Activated gamma-delta T cell (primary cell): Measurements from ENCODE around the gene ABCD4.

ENCODE experiments used
- DNase-seq: peaks from one replicate; lab custom pipeline; 2025; lab: John Stamatoyannopoulos, UW

ABCD4 gene

DNA sequence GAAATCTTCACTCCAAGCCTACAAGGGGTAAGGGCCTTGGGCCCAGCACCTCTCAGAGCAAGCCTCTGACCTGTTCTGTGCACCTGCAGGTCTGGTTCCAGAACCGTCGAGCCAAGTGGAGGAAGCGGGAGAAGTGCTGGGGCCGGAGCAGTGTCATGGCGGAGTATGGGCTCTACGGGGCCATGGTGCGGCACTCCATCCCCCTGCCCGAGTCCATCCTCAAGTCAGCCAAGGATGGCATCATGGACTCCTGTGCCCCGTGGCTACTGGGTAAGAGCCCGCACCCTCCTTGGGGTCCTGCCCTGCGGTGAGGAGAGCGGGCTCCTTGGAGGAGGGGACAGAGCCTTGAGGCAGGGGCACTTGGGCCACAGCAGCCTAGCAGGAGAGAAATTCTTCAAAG lies 43.2 kb downstream of the ABCD4 start:
- no peak for DNase-seq

DNA sequence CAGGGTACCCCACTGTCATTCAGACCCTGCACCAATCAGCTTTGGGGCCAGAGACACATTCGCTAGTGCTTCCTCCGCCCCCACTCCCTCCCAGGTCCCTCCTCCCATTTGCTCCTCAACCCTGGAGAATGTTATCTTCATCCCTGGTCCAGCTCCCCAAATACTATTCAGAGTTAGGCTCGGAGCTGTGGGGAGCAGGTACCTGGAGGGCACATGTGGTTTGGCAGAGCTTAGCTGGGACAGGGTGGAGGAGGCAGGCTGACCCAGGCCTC lies 44.0 kb downstream of the ABCD4 start:
- DNase-seq: no peak

DNA sequence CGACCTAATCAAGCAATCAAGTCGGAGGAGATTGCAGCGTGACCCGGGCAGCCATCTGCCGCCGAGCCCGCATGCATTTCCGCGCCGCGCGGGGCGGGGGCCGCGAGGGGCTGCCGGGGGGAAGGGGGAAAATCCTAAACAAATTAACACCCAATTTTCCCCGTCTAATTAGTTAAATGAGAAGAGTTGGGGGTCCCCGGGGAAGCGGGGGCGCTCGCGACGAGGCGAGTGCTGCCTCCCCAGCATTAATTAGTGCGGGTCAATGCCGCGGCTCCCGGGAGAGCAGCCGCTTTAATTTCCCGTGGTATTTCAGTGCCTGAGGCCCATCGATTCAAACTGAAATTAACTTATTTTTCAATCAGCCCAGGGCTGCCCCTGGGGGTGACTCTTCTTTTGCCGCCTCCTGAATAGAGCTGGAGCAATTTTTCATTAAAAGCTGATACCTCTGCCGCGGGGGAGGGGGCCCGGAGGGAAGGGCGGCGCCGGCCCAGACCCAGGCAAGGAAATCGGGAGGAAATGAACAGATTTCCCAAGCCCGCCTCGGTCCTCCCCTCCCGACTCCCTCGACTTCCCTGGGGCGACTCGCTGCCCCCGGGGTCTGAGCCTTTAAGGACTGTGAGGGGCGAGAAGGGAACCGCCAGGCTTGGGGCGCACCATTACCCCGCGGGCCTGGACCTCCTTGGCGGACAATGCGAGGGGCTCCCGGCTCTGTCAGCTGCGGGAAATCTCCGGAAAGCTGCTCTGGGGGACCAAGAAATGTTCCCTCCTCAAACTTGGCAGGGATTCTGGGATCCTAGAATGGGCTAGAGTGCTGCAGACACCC lies 44.6 kb downstream of the ABCD4 start:
- DNase-seq: no peak

DNA sequence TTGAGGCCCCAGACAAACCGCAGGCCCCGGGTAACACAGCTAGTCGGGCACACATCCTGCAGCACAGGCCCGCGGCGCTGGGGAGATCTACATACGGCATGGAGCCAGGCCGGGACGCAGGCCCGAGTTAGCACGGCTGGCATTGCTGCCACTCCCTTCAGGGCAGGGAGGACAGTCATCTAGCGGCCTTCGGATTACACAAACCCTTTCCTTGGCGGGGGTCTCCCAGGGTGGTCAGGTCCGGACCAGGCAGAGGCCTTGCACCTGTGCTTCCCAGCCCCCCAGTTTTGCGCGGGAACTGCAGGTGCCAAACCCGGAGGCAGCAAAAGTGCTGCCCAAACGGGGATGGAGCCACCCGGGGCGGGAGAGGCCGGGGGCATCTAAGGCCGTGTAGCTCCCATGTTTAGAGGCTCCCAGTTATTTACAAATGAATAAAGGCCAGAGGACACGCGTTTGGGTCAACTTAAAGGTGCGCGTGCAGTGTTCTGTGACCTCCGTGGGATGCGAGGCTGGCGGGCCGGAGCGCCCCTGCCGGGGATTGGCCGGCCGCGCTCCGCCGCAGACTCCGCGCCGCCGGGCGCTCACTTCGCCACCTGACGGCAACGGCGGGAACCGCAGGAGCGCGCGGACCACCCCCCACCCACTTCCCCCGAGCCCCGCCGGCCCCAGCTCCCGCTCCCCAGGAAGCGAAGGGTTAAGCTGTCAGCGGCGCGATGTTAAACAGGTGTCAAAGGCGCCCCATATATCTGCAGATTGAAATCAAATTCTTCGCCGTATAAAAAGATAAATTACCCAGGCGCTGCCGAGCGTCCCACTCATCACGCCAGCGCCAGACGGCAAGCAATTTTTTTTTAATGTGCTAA lies 45.4 kb downstream of the ABCD4 start:
- DNase-seq: peak; percentile 29

DNA sequence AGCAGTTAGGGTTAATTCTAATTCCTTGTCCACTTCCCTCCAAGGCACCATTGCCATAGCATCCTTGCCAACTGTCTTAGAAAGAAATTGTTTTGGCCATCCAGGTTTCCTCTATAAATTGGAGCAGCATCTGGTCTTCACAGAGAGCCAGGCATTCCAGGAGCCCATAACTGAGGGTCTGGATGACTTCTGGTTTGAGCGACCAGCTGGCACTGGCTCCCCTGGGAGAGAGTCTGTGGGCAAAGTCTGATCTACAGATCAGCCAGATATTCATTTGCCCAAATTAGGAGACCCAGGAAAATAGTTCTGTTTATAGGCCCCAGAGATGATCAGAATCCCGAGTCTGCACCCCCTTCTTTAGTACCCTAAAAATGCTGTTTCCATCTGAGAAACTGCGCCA lies 47.5 kb downstream of the ABCD4 start:
- no peak for DNase-seq

DNA sequence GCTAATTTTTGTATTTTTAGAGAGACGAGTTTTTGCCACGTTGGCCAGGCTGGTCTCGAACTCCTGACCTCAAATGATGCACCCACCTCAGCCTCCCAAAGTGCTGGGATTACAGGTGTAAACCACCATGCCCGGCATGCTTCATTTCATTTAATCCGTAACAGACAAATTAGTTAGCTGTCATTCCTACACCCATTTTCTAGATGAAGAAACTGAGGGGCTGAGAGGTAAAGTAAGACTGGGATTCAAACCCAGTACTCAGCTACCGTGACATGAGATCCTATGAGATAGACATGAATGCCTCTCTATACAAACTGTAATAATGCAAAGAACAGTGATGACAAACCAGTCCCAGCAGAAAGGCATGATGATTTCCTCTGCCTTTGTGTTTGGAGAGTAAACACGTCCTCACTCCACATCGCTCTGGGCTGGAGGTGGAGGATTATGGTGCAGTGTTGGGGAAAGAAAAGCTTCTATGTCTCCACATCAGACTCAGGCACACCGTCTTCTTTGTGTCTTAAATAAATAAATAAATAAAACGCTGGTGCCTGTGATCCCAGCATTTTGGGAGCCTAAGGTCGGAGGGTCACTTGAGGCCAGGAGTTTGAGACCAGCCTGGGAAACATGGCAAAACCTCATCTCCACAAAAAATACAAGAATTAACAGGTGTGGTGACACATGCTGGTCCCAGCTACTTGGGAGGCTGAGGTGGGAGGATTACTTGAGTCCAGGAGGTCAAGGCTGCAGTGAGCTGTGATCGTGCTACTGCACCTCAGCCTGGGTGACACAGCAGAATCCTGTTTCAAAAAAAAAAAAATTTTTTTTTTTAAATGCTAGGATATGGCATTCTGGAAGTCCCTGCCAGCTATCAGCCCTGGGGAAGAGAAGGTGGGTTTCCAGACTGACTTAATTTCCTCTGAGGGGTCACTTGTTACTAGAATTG lies 53.0 kb downstream of the ABCD4 start:
- DNase-seq: no peak

DNA sequence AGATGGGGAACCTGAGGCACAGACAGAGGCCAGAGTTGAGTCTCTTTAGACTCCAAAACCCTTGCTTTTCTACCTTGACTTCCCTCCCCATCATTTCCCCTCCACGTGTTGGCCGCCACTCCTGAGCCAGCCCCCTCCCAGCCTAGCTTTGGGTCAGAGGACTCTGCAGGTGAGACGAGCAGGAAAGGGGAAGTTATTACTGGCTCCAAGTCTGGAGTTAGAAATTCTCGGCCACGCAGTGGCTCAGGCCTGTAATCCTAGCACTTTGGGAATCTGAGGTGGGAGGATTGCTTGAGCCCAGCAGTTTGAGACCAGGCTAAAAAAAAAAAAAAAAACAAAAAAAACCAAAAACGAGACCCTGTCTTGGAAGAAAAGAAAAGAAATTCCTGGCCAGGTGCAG lies 54.7 kb downstream of the ABCD4 start:
- DNase-seq: no peak

DNA sequence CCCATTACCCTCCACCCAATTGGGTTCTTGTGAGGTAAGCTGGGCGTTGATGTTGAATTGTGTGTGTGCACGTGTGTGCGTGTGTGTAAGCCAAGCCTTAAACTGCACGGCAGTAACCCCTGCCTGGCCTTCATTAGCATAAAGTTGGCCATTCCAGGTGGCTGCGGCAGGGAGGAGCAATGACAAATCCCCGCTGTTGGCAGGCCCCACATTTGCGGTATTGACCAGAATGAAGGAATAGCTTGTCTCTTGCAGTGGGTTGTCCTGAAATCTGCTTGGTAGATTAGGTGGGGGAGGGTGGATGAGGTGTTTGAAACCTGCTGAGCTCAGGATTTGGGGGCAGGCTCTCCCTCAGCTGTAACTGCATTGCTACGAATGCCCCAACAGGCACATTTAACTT lies 56.2 kb downstream of the ABCD4 start:
- DNase-seq: no peak

DNA sequence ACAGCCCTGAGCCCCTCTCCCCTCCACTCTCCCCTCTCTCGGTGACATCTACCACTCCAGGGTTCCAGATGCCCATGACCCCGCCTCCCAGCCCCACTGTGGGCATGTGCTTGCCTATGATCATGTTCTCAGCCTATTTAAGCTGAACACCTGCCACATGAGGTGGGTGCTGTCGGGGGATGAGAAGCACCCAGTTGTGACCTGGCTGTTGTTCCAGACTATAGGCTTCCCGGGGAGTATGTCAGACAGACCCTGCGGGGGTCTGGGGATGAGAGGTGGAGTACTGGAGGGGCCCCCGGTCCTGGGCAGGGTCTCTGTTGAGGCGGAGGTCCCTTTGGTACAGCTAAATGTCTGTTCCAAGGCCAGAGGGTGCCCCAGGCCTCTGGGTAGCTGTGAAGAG lies 57.4 kb downstream of the ABCD4 start:
- DNase-seq: no peak

DNA sequence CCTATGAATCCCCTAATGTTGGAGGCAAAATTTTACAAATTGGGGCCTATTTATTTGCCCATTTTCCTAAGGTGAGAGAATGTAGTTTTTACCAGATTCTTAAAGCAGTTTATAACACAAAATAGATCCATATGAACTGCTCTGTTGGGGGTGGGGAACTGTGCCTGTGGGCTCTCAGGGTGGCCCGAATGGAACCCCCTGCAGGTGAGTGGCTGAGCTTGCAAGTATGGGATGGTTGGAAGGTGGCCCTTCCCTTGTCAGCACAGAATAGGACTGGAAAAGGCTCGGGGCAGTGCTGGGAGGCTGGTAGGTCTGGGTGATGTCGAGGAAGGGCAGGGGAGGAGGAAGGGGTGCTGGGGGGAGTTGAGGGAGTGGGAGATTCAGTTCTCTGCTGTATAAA lies 58.6 kb downstream of the ABCD4 start:
- no peak for DNase-seq

DNA sequence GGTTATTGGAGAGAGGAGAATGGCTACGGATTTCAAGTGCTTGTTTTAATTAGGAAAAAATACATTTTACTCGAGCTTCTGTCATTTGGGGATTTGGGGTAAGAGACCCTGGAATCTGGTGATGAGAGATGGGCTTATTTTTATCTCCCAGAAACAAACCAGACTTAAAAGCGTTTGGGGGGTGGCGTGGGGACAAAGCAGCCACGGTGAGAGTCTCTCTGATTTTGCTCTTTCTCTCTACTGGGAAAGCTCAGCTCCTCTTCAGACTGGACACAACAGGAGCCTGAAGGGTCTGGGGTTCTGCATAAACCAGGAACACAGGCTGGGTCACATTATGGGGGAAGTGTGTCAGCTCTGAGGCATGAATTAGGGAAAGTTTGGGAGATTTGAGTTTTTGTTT lies 59.7 kb downstream of the ABCD4 start:
- DNase-seq: no peak

DNA sequence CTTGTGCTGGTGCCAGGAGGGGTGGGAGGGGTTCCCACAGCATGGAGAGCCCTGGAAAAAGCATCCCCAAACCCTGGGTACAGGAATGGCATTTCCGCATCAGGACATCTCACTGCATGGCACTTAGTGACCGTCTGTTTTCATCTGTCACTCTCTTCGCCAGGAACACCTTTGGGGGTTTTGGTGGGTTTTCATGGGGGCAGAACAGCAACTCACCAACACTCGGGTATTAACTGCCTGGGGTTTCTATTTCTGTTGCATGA lies 60.0 kb downstream of the ABCD4 start:
- DNase-seq: no peak

DNA sequence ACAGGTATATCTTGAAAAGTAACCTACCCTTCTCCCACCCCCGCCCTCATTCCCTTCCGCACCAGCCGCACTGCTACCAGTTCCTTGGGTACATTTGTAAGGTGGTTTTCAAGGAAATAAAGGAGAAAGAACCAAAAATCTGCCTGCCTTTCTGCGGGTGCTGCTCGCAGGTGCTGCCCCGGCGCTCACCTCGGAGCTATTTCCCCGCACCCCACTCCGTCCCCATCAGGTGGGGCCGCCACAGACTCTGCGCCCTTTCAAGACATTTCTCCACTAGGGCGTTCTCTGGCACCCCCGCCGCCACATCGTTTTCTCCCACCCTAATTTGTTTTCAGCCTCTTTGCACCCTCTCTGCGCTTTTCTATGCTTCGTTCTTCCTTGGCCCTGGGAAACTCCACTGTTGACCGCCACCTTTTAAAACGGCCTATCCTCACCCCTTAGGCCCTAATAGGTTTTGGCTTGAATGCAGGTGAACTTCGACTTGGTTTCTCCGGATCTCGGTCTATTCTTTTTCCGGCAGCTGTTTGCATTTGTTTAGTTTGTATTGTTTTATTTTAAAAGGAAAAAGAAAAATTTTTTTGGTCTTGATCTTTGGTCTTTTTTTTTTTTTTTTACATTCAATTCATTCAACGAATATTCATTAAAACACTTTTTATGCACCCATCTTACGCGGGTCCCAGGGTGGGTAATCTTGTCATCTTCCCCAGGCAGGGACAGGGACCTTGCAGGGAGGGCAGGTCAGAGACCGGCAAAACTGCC lies 60.5 kb downstream of the ABCD4 start:
- DNase-seq: no peak

DNA sequence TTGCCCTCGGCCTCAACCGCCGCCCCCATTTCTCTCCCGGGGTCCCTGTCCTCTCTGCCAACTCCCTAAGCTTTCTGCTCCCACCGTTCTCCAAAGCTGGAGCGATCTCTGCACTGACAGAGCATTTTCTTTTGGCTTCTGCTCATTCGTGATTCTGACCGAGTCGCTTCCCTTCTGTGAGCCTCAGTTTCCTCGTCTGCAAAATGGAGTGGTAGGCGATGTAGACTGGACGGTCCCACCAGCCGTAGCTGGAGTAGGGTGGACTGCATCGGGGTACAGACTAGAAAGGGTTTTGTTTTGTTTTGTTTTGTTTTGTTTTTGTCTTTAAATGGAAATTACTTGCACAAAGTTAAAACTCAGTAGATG lies 61.1 kb downstream of the ABCD4 start:
- no peak for DNase-seq

DNA sequence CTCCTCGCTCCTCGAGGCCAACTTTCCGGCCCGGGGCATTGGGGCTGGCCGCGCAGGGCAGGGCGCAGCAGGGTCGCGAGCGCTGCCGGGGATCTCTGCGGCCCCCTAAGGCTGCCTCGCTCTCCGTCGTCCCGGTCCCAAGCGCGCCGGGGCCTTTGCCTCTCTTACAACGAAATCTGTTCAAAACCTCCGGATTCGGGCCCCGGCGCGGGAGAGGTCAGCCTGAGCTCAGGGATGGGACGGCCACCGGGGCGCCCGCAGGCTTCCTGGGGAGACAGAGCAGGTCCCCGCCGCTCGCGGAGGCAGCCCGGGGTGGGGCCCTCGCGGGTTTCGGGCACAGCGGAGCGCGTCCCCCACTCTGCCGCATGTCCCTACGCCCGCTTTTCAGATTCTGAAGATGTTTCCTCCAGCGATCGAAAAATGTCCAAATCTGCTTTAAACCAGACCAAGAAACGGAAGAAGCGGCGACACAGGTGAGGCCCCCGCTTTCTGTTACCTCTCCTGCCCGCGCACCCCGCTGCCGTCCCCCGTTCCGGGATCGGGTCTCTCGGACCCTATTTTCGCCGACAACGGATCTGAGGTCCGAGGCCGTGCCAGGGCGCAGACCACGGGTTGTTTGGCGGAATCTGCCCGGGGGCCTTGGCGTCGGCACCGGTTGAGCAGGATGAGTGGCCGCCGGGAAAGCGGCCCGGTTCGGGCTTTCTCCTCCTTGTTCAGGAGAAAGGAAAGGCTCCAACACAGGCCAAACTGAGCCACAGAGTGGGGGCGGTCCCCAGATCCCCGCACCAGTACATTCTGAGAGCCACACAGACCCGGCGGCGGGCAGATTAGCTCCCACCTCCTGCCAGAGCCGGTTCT lies 61.7 kb downstream of the ABCD4 start:
- no peak for DNase-seq

DNA sequence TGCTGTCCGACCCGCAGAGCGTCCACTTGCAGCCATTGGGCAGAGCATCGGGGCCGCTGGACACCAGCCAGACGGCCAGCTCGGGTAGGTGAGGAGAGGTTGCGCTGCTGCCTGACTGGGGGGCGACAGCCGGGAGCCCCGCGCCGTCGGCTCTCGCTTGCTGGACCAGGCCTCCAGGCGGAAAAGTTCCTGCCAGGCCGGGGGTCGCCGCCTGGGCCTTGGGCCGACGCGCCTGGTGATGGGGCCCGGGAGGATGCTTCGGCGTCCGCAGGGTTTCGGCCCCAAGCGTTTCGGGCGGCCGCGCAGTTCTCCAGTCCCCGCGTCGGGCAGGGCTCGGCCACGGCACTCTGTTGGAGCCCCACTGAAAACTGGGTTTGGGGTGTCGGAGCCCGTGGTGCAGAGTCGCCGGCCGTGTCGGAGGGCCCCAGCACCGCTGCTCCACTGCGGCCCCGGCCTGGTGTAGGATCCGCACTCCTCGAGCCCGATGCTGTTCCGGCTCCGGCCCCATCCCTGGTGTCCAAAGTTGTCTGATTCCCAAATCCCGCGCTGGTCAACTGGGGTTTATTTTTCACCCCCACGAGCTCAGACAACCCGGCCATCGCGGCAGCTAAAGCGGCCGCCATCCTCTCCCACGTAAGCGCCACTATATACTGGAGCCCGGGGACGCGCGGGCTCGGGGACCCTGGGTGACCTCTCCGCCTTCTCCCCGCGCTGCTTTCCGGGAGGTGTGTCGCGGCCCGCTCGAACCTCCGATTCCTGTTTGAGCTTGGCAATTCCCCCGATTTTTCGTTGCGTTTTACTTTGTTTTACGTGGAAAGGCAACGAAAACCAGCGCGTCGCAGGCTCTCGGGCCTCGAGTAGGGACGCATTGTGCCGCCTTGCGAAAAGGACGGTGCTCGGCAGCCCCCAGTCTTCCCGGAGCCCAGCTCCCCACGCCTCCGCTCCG lies 62.6 kb downstream of the ABCD4 start:
- no peak for DNase-seq

DNA sequence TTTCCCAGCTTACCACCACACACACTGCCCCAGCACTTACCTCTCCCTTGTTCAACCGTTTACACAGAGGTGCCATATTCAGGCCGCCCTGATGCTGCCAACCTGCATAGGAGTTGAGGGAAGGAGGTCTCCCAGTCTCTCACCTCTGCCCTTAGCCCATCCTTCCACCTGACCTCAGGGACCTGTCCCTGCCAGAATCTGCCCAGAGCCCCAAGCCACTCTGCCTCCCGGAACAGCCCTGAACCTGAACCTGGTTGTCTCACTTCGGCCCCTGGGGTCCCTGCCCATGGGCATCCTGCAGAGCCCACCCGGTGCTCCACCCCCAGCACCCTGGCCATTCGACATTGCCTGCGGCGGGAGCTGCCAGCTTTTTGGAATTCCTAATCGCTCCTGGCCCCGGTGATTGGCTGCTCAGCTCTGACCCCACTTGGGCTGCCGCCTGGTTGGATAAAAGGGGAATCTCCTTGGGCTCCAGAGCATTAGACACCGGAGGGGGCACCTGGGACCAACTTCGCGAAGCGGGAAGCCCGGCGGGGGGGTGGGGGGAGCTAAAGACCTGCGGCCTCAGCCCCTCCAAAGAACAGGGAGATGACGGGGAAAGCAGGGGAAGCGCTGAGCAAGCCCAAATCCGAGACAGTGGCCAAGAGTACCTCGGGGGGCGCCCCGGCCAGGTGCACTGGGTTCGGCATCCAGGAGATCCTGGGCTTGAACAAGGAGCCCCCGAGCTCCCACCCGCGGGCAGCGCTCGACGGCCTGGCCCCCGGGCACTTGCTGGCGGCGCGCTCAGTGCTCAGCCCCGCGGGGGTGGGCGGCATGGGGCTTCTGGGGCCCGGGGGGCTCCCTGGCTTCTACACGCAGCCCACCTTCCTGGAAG lies 63.5 kb downstream of the ABCD4 start, which contains the start of gene VSX2:
Gene VSX2, plus strand, starts transcription at position 476 of the 874 bp plus-strand sequence. Its CDS starts 113 bp downstream, at position 589.
- no peak for DNase-seq

DNA sequence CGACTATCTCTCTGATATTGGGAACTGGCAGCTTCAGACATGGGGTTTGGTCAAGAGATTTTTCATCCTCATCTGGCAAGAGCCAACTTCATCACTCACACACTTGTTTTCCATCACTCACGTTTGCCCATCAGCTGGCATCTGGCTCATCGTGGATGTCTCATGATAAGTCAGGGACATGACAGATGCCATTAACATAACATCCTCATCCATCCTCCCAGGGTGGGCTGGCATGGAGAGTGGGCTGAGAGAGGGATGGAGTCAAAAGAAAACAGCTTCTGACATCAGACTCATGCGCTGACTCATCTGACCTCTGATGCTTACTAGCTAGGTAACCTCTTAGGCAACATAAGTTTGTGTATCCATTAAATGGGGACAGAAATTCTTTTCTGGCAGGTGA lies 65.3 kb downstream of the ABCD4 start:
- no peak for DNase-seq
